GM19240 (cell line): Measurements from ENCODE around the gene MYO7A.
A peak's percentile ranks its signal among the peaks of the same experiment; 100 is the strongest.

Experiments
- DNase-seq: peaks from one replicate; pipeline ENCODE4 v3.0.0; 2011; ENCODE audit warnings: low spot score; ENCODE audit not compliant: insufficient read length

The MYO7A gene

GRCh38 chr11:77127235-77127911 lies 673 bp upstream of the MYO7A start:
- DNase-seq: peak; percentile 65

- no peak for DNase-seq
These were observed 1.2 kb downstream of the MYO7A start for GRCh38 chr11:77129069-77129841.

- no peak for DNase-seq
These were observed 2.1 kb downstream of the MYO7A start for GRCh38 chr11:77129842-77130756.

- DNase-seq: no peak
These were observed 2.9 kb downstream of the MYO7A start for GRCh38 chr11:77130763-77131513.

GRCh38 chr11:77131560-77131959 lies 3.5 kb downstream of the MYO7A start:
- DNase-seq: no peak

GRCh38 chr11:77135069-77135468 lies 7.0 kb downstream of the MYO7A start:
- no peak for DNase-seq

GRCh38 chr11:77136074-77136473 lies 8.0 kb downstream of the MYO7A start:
- no peak for DNase-seq

- no peak for DNase-seq
These were observed 8.9 kb downstream of the MYO7A start for GRCh38 chr11:77136784-77137420.

GRCh38 chr11:77137421-77137820 lies 9.4 kb downstream of the MYO7A start:
- DNase-seq: no peak

GRCh38 chr11:77138106-77138649 lies 10.1 kb downstream of the MYO7A start:
- no peak for DNase-seq

GRCh38 chr11:77139201-77139600 lies 11.2 kb downstream of the MYO7A start:
- DNase-seq: no peak

GRCh38 chr11:77140231-77140851 lies 12.3 kb downstream of the MYO7A start:
- DNase-seq: no peak

GRCh38 chr11:77141034-77141433 lies 13.0 kb downstream of the MYO7A start:
- DNase-seq: no peak

- no peak for DNase-seq
These were observed 13.4 kb downstream of the MYO7A start for GRCh38 chr11:77141475-77141874.

- no peak for DNase-seq
These were observed 14.3 kb downstream of the MYO7A start for GRCh38 chr11:77142091-77142975.

- no peak for DNase-seq
These were observed 15.5 kb downstream of the MYO7A start for GRCh38 chr11:77143405-77144020.

GRCh38 chr11:77144196-77144856 lies 16.3 kb downstream of the MYO7A start:
- no peak for DNase-seq

- no peak for DNase-seq
These were observed 16.9 kb downstream of the MYO7A start for GRCh38 chr11:77144857-77145428.
